ENCODE data around the gene KCNJ11.

- no peak for TF ChIP-seq RAD21 (IDR thresholded peaks at IDR 0.05; ENCODE audit: insufficient read depth, low read depth, low read length)
- TF ChIP-seq BCL11A (IDR thresholded peaks at IDR 0.05; ENCODE audit: low read depth, low read length) = no peak
- no peak for TF ChIP-seq TCF7 (IDR thresholded peaks at IDR 0.05; ENCODE audit: borderline replicate concordance)
Measured at GRCh38 chr11:17392872-17393271, 4.4 kb upstream of the KCNJ11 start.
